OCI-LY3 (cell line): Measurements from ENCODE around the gene KCNN2.

Source experiments
- EZH2phosphoT487 ChIP-seq: fragments of 200-600 bp; shearing (Covaris generic); IDR thresholded peaks from 2 replicates; pipeline ENCODE4 v1.6.1; 2018; ENCODE audit warnings: antibody characterized with exemption, mixed run types, low read depth
- TF ChIP-seq, protein P1 (sequence below): fragments of 200-600, 300-600 bp; sonication (generic); IDR thresholded peaks from 2 replicates; pipeline ENCODE4 v1.5.1; 2014; ENCODE audit warnings: antibody characterized with exemption, low read length, low read depth

DNA sequence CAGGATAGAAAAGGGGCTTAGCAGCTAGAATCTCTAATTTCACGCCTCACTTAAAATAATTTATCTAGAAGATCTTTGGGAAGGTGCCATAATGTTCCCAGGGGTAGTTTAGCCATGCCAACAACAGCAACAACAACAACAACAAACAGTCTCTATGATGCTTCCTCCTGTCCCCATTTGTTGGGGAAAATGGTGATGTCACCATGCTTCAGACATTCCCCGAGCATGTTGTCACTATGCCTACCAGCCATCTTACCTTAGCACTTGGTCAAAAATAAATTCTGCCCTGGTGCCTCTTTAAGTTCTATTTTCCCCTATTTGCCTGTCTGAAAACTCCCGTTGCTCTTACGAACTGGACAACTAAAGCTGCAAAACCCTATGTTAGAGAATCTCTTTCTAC is 76.6 kb downstream of the KCNN2 start:
- TF ChIP-seq, protein P1, sequence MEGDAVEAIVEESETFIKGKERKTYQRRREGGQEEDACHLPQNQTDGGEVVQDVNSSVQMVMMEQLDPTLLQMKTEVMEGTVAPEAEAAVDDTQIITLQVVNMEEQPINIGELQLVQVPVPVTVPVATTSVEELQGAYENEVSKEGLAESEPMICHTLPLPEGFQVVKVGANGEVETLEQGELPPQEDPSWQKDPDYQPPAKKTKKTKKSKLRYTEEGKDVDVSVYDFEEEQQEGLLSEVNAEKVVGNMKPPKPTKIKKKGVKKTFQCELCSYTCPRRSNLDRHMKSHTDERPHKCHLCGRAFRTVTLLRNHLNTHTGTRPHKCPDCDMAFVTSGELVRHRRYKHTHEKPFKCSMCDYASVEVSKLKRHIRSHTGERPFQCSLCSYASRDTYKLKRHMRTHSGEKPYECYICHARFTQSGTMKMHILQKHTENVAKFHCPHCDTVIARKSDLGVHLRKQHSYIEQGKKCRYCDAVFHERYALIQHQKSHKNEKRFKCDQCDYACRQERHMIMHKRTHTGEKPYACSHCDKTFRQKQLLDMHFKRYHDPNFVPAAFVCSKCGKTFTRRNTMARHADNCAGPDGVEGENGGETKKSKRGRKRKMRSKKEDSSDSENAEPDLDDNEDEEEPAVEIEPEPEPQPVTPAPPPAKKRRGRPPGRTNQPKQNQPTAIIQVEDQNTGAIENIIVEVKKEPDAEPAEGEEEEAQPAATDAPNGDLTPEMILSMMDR, result no peak
- TF ChIP-seq EZH2phosphoT487, result no peak
